Astrocyte (in vitro differentiated cells and primary cell): ENCODE results near the gene SLC13A1. TPM values are rescaled to one million over a fixed set of nuclear protein-coding genes. Genes with fewer than 3 reads are reported as not detected.
"Not testable (repeated sequence)": the region's sequence is repeated elsewhere in the genome, so short reads cannot be mapped to it uniquely, and the experiment has no call there.

Experiments used
- DNase-seq: peaks from one replicate; pipeline ENCODE4 v3.0.0-alpha.2; 2010; ENCODE audit warnings: low read depth
- FAIRE-seq: peaks from 2 replicates; lab custom pipeline; 2011; peaks lifted over from hg19 to GRCh38; lab: Jason Lieb, UNC
- H2AFZ ChIP-seq: 2 replicates; pipeline ENCODE4 v1.6.0; 2012; ENCODE audit warnings: low read depth, low read length, inconsistent platforms
- H3K27ac ChIP-seq: 2 replicates; pipeline ENCODE4 v1.5.1; 2011; ENCODE audit warnings: low read depth, low read length, inconsistent platforms
- H3K27me3 ChIP-seq: 2 replicates; pipeline ENCODE4 v1.6.0; 2011; ENCODE audit warnings: low read length, inconsistent platforms; ENCODE audit not compliant: insufficient read depth
- H3K36me3 ChIP-seq: 2 replicates; pipeline ENCODE4 v1.5.1; 2011; ENCODE audit warnings: low read length, inconsistent platforms; ENCODE audit not compliant: insufficient read depth
- H3K4me1 ChIP-seq: 2 replicates; pipeline ENCODE4 v1.5.1; 2011; ENCODE audit warnings: low read length, inconsistent platforms; ENCODE audit not compliant: insufficient read depth
- H3K4me2 ChIP-seq: 2 replicates; pipeline ENCODE4 v1.6.0; 2012; ENCODE audit warnings: low read length, inconsistent platforms
- H3K4me3 ChIP-seq: 2 replicates; pipeline ENCODE4 v1.5.1; 2011; ENCODE audit warnings: low read depth, mild to moderate bottlenecking, low read length, inconsistent platforms; ENCODE audit not compliant: insufficient read depth
- H3K79me2 ChIP-seq: 2 replicates; pipeline ENCODE4 v1.6.0; 2012; ENCODE audit warnings: mild to moderate bottlenecking, low read length, inconsistent platforms; ENCODE audit not compliant: insufficient read depth
- H3K9ac ChIP-seq: 2 replicates; pipeline ENCODE4 v1.6.0; 2012; ENCODE audit warnings: mild to moderate bottlenecking, low read length, inconsistent platforms
- H3K9me3 ChIP-seq: 2 replicates; pipeline ENCODE4 v1.5.1; 2012; ENCODE audit warnings: low read depth, mild to moderate bottlenecking, low read length, inconsistent platforms; ENCODE audit not compliant: insufficient read depth
- H4K20me1 ChIP-seq: 2 replicates; pipeline ENCODE4 v1.6.0; 2012; ENCODE audit warnings: low read length, inconsistent platforms; ENCODE audit not compliant: insufficient read depth
- H3K27ac Mint-ChIP-seq: one replicate; pipeline ENCODE4 v1.8.0; 2021; ENCODE audit warnings: mild to moderate bottlenecking, mixed read lengths; ENCODE audit not compliant: unreplicated experiment
- H3K27me3 Mint-ChIP-seq: one replicate; pipeline ENCODE4 v1.8.0; 2021; ENCODE audit warnings: low read depth, mixed read lengths; ENCODE audit not compliant: unreplicated experiment
- H3K36me3 Mint-ChIP-seq: one replicate; pipeline ENCODE4 v1.8.0; 2021; ENCODE audit warnings: low read depth, mixed read lengths; ENCODE audit not compliant: unreplicated experiment
- H3K4me1 Mint-ChIP-seq: one replicate; pipeline ENCODE4 v1.8.0; 2021; ENCODE audit warnings: low read depth, mixed read lengths; ENCODE audit not compliant: unreplicated experiment
- H3K4me3 Mint-ChIP-seq: one replicate; pipeline ENCODE4 v1.8.0; 2021; ENCODE audit warnings: mild to moderate bottlenecking, moderate library complexity, mixed read lengths; ENCODE audit not compliant: unreplicated experiment
- H3K9me3 Mint-ChIP-seq: one replicate; pipeline ENCODE4 v1.8.0; 2021; ENCODE audit warnings: mild to moderate bottlenecking, mixed read lengths; ENCODE audit not compliant: unreplicated experiment
- CTCF ChIP-seq: IDR thresholded peaks from 2 replicates; pipeline ENCODE4 v1.5.1; 2011; ENCODE audit warnings: low read depth, mild to moderate bottlenecking, inconsistent platforms, low read length, moderate library complexity; ENCODE audit not compliant: insufficient read depth
- EZH2 ChIP-seq: IDR thresholded peaks from 2 replicates; pipeline ENCODE4 v1.6.1; 2012; ENCODE audit warnings: mild to moderate bottlenecking, low read length, inconsistent platforms; ENCODE audit not compliant: insufficient read depth
- total RNA-seq: library from RNA; stranded (reverse); gene quantifications from 2 replicates; pipeline ENCODE4 v1.2.1, GENCODE V29; 2021

SLC13A1 gene
- total RNA-seq, 1 donor from 2014 or later, result not detected

DNA sequence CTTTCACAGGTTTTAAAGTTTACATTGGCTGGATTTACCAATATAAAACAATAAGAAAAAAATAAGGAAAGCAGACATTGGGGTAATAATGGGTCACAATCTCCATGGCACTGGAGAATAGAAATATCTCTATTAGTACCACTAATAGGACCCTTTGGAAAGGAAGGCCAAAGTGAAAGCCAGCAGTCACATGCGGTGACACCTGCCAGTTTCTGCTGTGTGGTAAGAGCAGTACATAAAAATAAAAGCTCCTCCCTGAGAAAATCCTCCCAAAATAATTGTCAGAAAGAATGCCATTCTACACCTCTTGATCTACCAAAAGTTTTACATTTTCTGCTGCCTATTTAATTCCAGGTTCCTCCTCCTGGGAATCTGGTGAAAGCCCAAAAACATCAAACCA is 30.4 kb upstream of the SLC13A1 start:
- no peak overlapping the region for H3K4me3 Mint-ChIP-seq
- Histone ChIP-seq H3K36me3 (no peaks in the 10 kb centered on the region), H3K4me3 (no peak overlapping the region), H3K4me2 (no peak overlapping the region), H3K27ac (no peak overlapping the region), H3K9me3 (no peaks in the 10 kb centered on the region), H3K79me2 (no peaks in the 10 kb centered on the region), H4K20me1 (no peaks in the 10 kb centered on the region), H3K9ac (no peak overlapping the region), H2AFZ (no peak overlapping the region), H3K27me3 (no peaks in the 10 kb centered on the region), H3K4me1 (no peaks in the 10 kb centered on the region)
- no peaks in the 10 kb centered on the region for H3K9me3 Mint-ChIP-seq
- TF ChIP-seq CTCF (no peak), EZH2 (no peak)
- DNase-seq, result no peak
- no peaks in the 10 kb centered on the region for H3K27me3 Mint-ChIP-seq
- peaks cover 5% of the 10 kb centered on the region for H3K4me1 Mint-ChIP-seq
- H3K27ac Mint-ChIP-seq, result no peak overlapping the region
- H3K36me3 Mint-ChIP-seq, result no peaks in the 10 kb centered on the region
- no peak for FAIRE-seq

GRCh38 chr7:123229426-123229825 is 29.7 kb upstream of the SLC13A1 start:
- Histone ChIP-seq H3K27me3 (no peaks in the 10 kb centered on the region), H3K9ac (no peak overlapping the region), H3K4me1 (no peaks in the 10 kb centered on the region), H3K4me2 (no peak overlapping the region), H3K4me3 (no peak overlapping the region), H3K79me2 (no peaks in the 10 kb centered on the region), H3K9me3 (no peaks in the 10 kb centered on the region), H3K36me3 (no peaks in the 10 kb centered on the region), H2AFZ (no peak overlapping the region), H3K27ac (no peak overlapping the region), H4K20me1 (no peaks in the 10 kb centered on the region)
- no peak for TF ChIP-seq CTCF
- no peak for TF ChIP-seq EZH2
- no peak for DNase-seq
- no peak for FAIRE-seq
- no peaks in the 10 kb centered on the region for H3K36me3 Mint-ChIP-seq
- H3K27ac Mint-ChIP-seq, result no peak overlapping the region
- no peaks in the 10 kb centered on the region for H3K27me3 Mint-ChIP-seq
- no peak overlapping the region for H3K4me3 Mint-ChIP-seq
- H3K9me3 Mint-ChIP-seq, result no peaks in the 10 kb centered on the region
- peaks cover 5% of the 10 kb centered on the region for H3K4me1 Mint-ChIP-seq

GRCh38 chr7:123227666-123228065 is 27.9 kb upstream of the SLC13A1 start:
- H3K4me1 ChIP-seq, H3K27me3 ChIP-seq, FAIRE-seq, H3K27ac ChIP-seq, H3K9me3 Mint-ChIP-seq, H3K27me3 Mint-ChIP-seq, H2AFZ ChIP-seq, H3K4me3 Mint-ChIP-seq, H3K4me1 Mint-ChIP-seq, DNase-seq, H3K79me2 ChIP-seq, H3K36me3 Mint-ChIP-seq, H3K36me3 ChIP-seq, H3K4me3 ChIP-seq, H3K9me3 ChIP-seq, H4K20me1 ChIP-seq, H3K9ac ChIP-seq, H3K27ac Mint-ChIP-seq, H3K4me2 ChIP-seq: not testable (repeated sequence)
